H1 (cell line): ENCODE results near the gene HOXA11. TPM values are rescaled to one million over a fixed set of nuclear protein-coding genes. Genes with fewer than 3 reads are reported as not detected.

ENCODE experiments used
- CTCF ChIA-PET: fragments of 300-600 bp; sonication (Branson Sonifier 250); formaldehyde crosslinking; loops from one replicate; lab custom pipeline; 2021; ENCODE audit not compliant: partially characterized antibody; lab: Charles Lee
- POLR2A ChIA-PET: fragments of 300-600 bp; sonication (Branson Sonifier 250); formaldehyde crosslinking; loops from one replicate; lab custom pipeline; 2021; ENCODE audit warnings: inconsistent platforms; ENCODE audit not compliant: partially characterized antibody; lab: Charles Lee
- DNase-seq, 2 experiments: peaks; one replicate each; pipeline versions ENCODE4 v3.0.0 to v3.0.0-alpha.2; 2010 to 2022; ENCODE audit warnings: low spot score in 2 of 2, low read depth in 1 of 2, mixed read lengths in 1 of 2
- FAIRE-seq: peaks from 2 replicates; lab custom pipeline; 2011; peaks lifted over from hg19 to GRCh38; lab: Jason Lieb, UNC
- H2AFZ ChIP-seq: 2 replicates; pipeline ENCODE4 v1.8.1; 2012; ENCODE audit warnings: low read length, inconsistent platforms
- H2AK5ac ChIP-seq: 2 replicates; pipeline ENCODE4 v1.6.1; 2013; ENCODE audit warnings: low read depth, low read length
- H2BK120ac ChIP-seq: replicated peaks from 2 replicates; pipeline ENCODE3; 2013; ENCODE audit warnings: low read depth, low read length, inconsistent platforms
- H2BK12ac ChIP-seq: 2 replicates; pipeline ENCODE4 v1.6.1; 2013; ENCODE audit warnings: low read depth, low read length
- H2BK15ac ChIP-seq: 2 replicates; pipeline ENCODE4 v1.6.1; 2013; ENCODE audit warnings: low read length
- H2BK20ac ChIP-seq: 2 replicates; pipeline ENCODE4 v1.6.1; 2013; ENCODE audit warnings: low read length
- H2BK5ac ChIP-seq: 2 replicates; pipeline ENCODE4 v1.6.1; 2013; ENCODE audit warnings: low read depth, low read length
- H3K14ac ChIP-seq: 2 replicates; pipeline ENCODE4 v1.6.1; 2013; ENCODE audit warnings: inconsistent platforms; ENCODE audit not compliant: insufficient read length
- H3K18ac ChIP-seq: 2 replicates; pipeline ENCODE4 v1.6.1; 2013; ENCODE audit warnings: low read length; ENCODE audit errors: extremely low read depth
- H3K23ac ChIP-seq: 2 replicates; pipeline ENCODE4 v1.6.1; 2013; ENCODE audit warnings: inconsistent platforms; ENCODE audit not compliant: insufficient read length
- H3K23me2 ChIP-seq: 2 replicates; pipeline ENCODE4 v1.6.1; 2013; ENCODE audit warnings: low read depth, low read length
- H3K27ac ChIP-seq: 2 replicates; pipeline ENCODE4 v1.6.1; 2011; ENCODE audit warnings: low read depth, low read length, inconsistent platforms
- H3K27me3 ChIP-seq, 4 experiments: replicated peaks in 1 of 4; 1 replicate in 1 of 4; 2 replicates in 3 of 4; pipeline versions ENCODE4 v1.6.1 to v1.8.1; 2011 to 2013; ENCODE audit warnings: low read length in 3 of 4, mild to moderate bottlenecking in 3 of 4, inconsistent platforms in 2 of 4, mixed read lengths in 2 of 4, moderate library complexity in 1 of 4; ENCODE audit not compliant: control insufficient read depth in 3 of 4, insufficient read depth in 3 of 4; ENCODE audit errors: extremely low read depth in 1 of 4
- H3K36me3 ChIP-seq, 4 experiments: 2 replicates each; pipeline versions ENCODE4 v1.6.1 to v1.8.1; 2011 to 2013; ENCODE audit warnings: mild to moderate bottlenecking in 4 of 4, low read length in 3 of 4, moderate library complexity in 2 of 4, control low read depth in 1 of 4, inconsistent platforms in 1 of 4; ENCODE audit not compliant: insufficient read depth in 4 of 4, control insufficient read depth in 2 of 4
- H3K4ac ChIP-seq: replicated peaks from 2 replicates; pipeline ENCODE3; 2013; ENCODE audit warnings: low read length, low read depth, mixed read lengths, inconsistent platforms; ENCODE audit not compliant: insufficient read length
- H3K4me1 ChIP-seq, 4 experiments: replicated peaks in 1 of 4; 1 replicate in 1 of 4; 2 replicates in 3 of 4; pipeline versions ENCODE4 v1.6.1 to v1.8.1; 2011 to 2013; ENCODE audit warnings: low read length in 3 of 4, inconsistent platforms in 2 of 4, mixed read lengths in 1 of 4; ENCODE audit not compliant: insufficient read depth in 4 of 4, control insufficient read depth in 3 of 4
- H3K4me2 ChIP-seq, 2 experiments: 2 replicates each; pipeline versions ENCODE4 v1.6.1 to v1.8.1; 2011 to 2013; ENCODE audit warnings: low read depth in 2 of 2, low read length in 2 of 2, control low read depth in 1 of 2, inconsistent platforms in 1 of 2, mild to moderate bottlenecking in 1 of 2; ENCODE audit not compliant: insufficient read depth in 1 of 2
- H3K4me3 ChIP-seq, 4 experiments: fragments of 200-600, 300-600 bp in 1 of 4; sonication (generic), shearing (Covaris generic), sonication (Bioruptor Twin) in 1 of 4; 2 replicates each; pipeline versions ENCODE4 v1.5.1 to v1.8.1; 2011 to 2016; ENCODE audit warnings: low read length in 4 of 4, low read depth in 3 of 4, control low read depth in 2 of 4, inconsistent platforms in 2 of 4, mild to moderate bottlenecking in 2 of 4, mixed read lengths in 1 of 4, moderate library complexity in 1 of 4; ENCODE audit not compliant: insufficient read depth in 2 of 4; ENCODE audit errors: extremely low read depth in 1 of 4
- H3K56ac ChIP-seq: replicated peaks from 2 replicates; pipeline ENCODE3; 2013; ENCODE audit warnings: low read depth, mild to moderate bottlenecking, mixed read lengths, low read length, inconsistent platforms; ENCODE audit not compliant: insufficient read length
- H3K79me1 ChIP-seq: 2 replicates; pipeline ENCODE4 v1.6.1; 2013; ENCODE audit warnings: low read depth, low read length, control low read depth
- H3K79me2 ChIP-seq, 2 experiments: 2 replicates each; pipeline versions ENCODE4 v1.6.1 to v1.8.1; 2012 to 2013; ENCODE audit warnings: low read length in 2 of 2, mild to moderate bottlenecking in 2 of 2, inconsistent platforms in 1 of 2; ENCODE audit not compliant: insufficient read depth in 2 of 2, control insufficient read depth in 1 of 2
- H3K9ac ChIP-seq, 4 experiments: replicated peaks in 1 of 4; 1 replicate in 1 of 4; 2 replicates in 3 of 4; pipeline versions ENCODE4 v1.6.1 to v1.8.1; 2011 to 2013; ENCODE audit warnings: low read depth in 3 of 4, low read length in 3 of 4, control low read depth in 2 of 4, mild to moderate bottlenecking in 2 of 4, moderate library complexity in 2 of 4, inconsistent platforms in 1 of 4; ENCODE audit errors: extremely low read depth in 1 of 4
- H3K9me3 ChIP-seq, 2 experiments: 2 replicates each; pipeline versions ENCODE4 v1.6.1 to v1.8.1; 2012 to 2013; ENCODE audit warnings: mild to moderate bottlenecking in 2 of 2, moderate library complexity in 2 of 2, control low read depth in 1 of 2, inconsistent platforms in 1 of 2, low read depth in 1 of 2, low read length in 1 of 2, mixed read lengths in 1 of 2; ENCODE audit not compliant: insufficient read depth in 2 of 2
- H4K20me1 ChIP-seq, 2 experiments: replicated peaks in 1 of 2; 2 replicates each; pipeline versions ENCODE3 to v1.8.1; 2011 to 2013; ENCODE audit warnings: inconsistent platforms in 2 of 2, low read length in 2 of 2, mild to moderate bottlenecking in 1 of 2; ENCODE audit not compliant: insufficient read depth in 2 of 2, control insufficient read depth in 1 of 2
- H4K5ac ChIP-seq: 2 replicates; pipeline ENCODE4 v1.6.1; 2013; ENCODE audit warnings: low read length, low read depth, mixed read lengths, inconsistent platforms; ENCODE audit not compliant: insufficient read length
- H4K8ac ChIP-seq: 2 replicates; pipeline ENCODE4 v1.8.0; 2013; ENCODE audit warnings: mild to moderate bottlenecking, moderate library complexity, low read length, inconsistent platforms; ENCODE audit not compliant: insufficient read depth; ENCODE audit errors: extremely low read depth
- H4K91ac ChIP-seq: replicated peaks from 2 replicates; pipeline ENCODE3; 2013; ENCODE audit warnings: low read length, mixed read lengths, inconsistent platforms; ENCODE audit not compliant: insufficient read length
- ATF2 ChIP-seq: IDR thresholded peaks from 2 replicates; pipeline ENCODE4 v1.6.1; 2012; ENCODE audit warnings: low read length, inconsistent platforms
- E2F6 ChIP-seq: IDR thresholded peaks from 2 replicates; pipeline ENCODE4 v1.6.1; 2012; ENCODE audit warnings: inconsistent platforms
- EGR1 ChIP-seq: IDR thresholded peaks from 2 replicates; pipeline ENCODE4 v1.6.1; 2011; ENCODE audit warnings: low read depth, low read length, borderline replicate concordance
- JUND ChIP-seq: IDR thresholded peaks from 2 replicates; pipeline ENCODE4 v1.6.1; 2011; ENCODE audit warnings: mild to moderate bottlenecking, improper control_type of control experiment, low read length
- KDM1A ChIP-seq: fragments of 200-600, 300-600 bp; sonication (generic); IDR thresholded peaks from 2 replicates; pipeline ENCODE4 v1.7.1; 2016; ENCODE audit warnings: mild to moderate bottlenecking, low read length, borderline replicate concordance
- KDM5A ChIP-seq: fragments of 200-600 bp; IDR thresholded peaks from 2 replicates; pipeline ENCODE4 v1.7.1; 2012; ENCODE audit warnings: mild to moderate bottlenecking, low read length, inconsistent platforms, mixed read lengths
- SP2 ChIP-seq: IDR thresholded peaks from 2 replicates; pipeline ENCODE4 v1.6.1; 2012; ENCODE audit warnings: mild to moderate bottlenecking, low read length, inconsistent platforms
- SP4 ChIP-seq: IDR thresholded peaks from 2 replicates; pipeline ENCODE4 v1.6.1; 2012; ENCODE audit warnings: low read length, inconsistent platforms
- USF2 ChIP-seq: IDR thresholded peaks from 2 replicates; pipeline ENCODE4 v1.6.1; 2011; ENCODE audit warnings: low read length, improper control_type of control experiment
- WGBS, 2 experiments: shearing (Covaris generic) in 1 of 2; methylation state at CpG; one replicate each; pipeline versions ENCODE4 v1.1.6 to v1.1.7; 2013 to 2015; ENCODE audit warnings: low lambda C conversion rate in 2 of 2, mixed read lengths in 2 of 2, inconsistent platforms in 1 of 2, low coverage in 1 of 2, missing lambda C conversion rate in 1 of 2; ENCODE audit not compliant: insufficient replicate concordance in 2 of 2, insufficient coverage in 1 of 2, insufficient read length in 1 of 2; ENCODE audit errors: extremely low coverage in 1 of 2, missing lambda C conversion rate in 1 of 2; 5-methylcytosine and 5-hydroxymethylcytosine counted together
- polyA plus RNA-seq, 7 experiments: library from polyadenylated mRNA; depleted of rRNA in 3 of 7; stranded (reverse) in 5 of 7; unstranded in 2 of 7; fragments of >200 nt in 5 of 7; fragments of 200-250 nt in 2 of 7; gene quantifications; 1 replicate in 5 of 7; 2 replicates in 1 of 7; 4 replicates in 1 of 7; pipeline versions ENCODE4 v1.2.1 to v1.2.3, GENCODE V29; 2011 to 2013; ENCODE audit warnings: missing spikeins in 2 of 7, mixed read lengths in 2 of 7
- total RNA-seq: library from RNA; stranded (reverse); fragmentation: NEBNext Ultra II Directional; extraction: Animal tissue kit (Norgen Biotek cat#: 25700); gene quantifications from 2 replicates; pipeline ENCODE4 v1.2.1, GENCODE V29; 2021

The HOXA11 gene
- total and polyA plus RNA-seq, 2 of the 8 experiments (the other 6 are each of a cell fraction or from before 2014, with no cell fraction given), result not detected

GRCh38 chr7:27141137-27141922, 43.7 kb downstream of the HOXA11 start:
- Histone ChIP-seq H2BK120ac (no peak overlapping the region), H2BK5ac (no peak overlapping the region), H4K91ac (no peak overlapping the region), H3K27ac (no peak overlapping the region), H4K8ac (no peak overlapping the region), H3K79me1 (no peaks in the 10 kb centered on the region), H3K4me1 (peaks cover 0 to 6% (median 3%) of the 10 kb centered on the region in 4 experiments; a peak in 4 of 7 replicates), H3K23ac (no peak overlapping the region), H3K18ac (no peak overlapping the region), H3K4me3 (no peak overlapping the region), H3K79me2 (no peaks in the 10 kb centered on the region), H3K4me2 (no peak overlapping the region; a peak in 1 of 4 replicates), H3K23me2 (peaks cover 9% of the 10 kb centered on the region), H2AK5ac (no peak overlapping the region), H4K20me1 (peaks cover 16 to 21% of the 10 kb centered on the region in 2 experiments), H3K56ac (no peak overlapping the region), H3K36me3 (peaks cover 0 to 6% (median 0%) of the 10 kb centered on the region in 4 experiments; a peak in 1 of 8 replicates), H3K9me3 (peaks cover 0 to 3% of the 10 kb centered on the region in 2 experiments; a peak in 1 of 4 replicates), H2BK20ac (no peak overlapping the region), H3K27me3 (peaks cover 97 to 100% (median 99%) of the 10 kb centered on the region in 4 experiments), H4K5ac (no peak overlapping the region), H2BK15ac (no peak overlapping the region), H2AFZ (no peak overlapping the region), H3K4ac (no peak overlapping the region), H2BK12ac (no peak overlapping the region), H3K9ac (no peak overlapping the region), H3K14ac (no peak overlapping the region)
- 38% methylated on average over 18 of the region's 18 CpGs; no CpG with 5 or more reads in 1 of the 2 experiments for WGBS, 2 experiments
- FAIRE-seq (no peak), DNase-seq (no peak)
- ChIA-PET CTCF (interaction anchor here (0.6 to 12.5 kb wide), 20 partner anchors 9 to 871 kb away, joined by 3 to 123 read pairs (median 4); partner anchors contain the start of genes HOXA1, HOXA3 and HOXA7), POLR2A (no interaction called here)
- TF ChIP-seq EGR1 (no peak), SP4 (no peak), KDM1A (no peak), ATF2 (no peak), JUND (no peak), USF2 (no peak), KDM5A (no peak), SP2 (no peak), E2F6 (no peak)
